ENCODE data around the gene TMPRSS4. TPM values are rescaled to one million over a fixed set of nuclear protein-coding genes. Genes with fewer than 3 reads are reported as not detected.

Gene TMPRSS4
- total RNA-seq, 1 experiment from 2014 or later = not detected

DNA sequence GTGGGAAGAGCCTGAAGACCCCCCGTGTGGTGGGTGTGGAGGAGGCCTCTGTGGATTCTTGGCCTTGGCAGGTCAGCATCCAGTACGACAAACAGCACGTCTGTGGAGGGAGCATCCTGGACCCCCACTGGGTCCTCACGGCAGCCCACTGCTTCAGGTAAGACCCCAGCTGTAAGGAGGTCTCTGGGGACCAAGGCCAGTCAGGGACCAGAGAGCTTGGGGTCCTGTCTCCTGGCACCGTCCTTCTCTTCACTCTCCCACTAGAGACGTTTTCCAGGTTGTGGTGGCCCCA, 34.8 kb downstream of the TMPRSS4 start:
- Histone ChIP-seq H3K27me3 (ENCODE audit: low read length) (no peaks in the 10 kb centered on the region), H4K20me1 (ENCODE audit: insufficient read depth, low read depth, low read length) (no peaks in the 10 kb centered on the region), H3K27ac (ENCODE audit: low read length) (no peak overlapping the region), H3K4me1 (ENCODE audit: low read length) (no peaks in the 10 kb centered on the region), H3K9ac (ENCODE audit: low read length) (no peak overlapping the region), H2AFZ (ENCODE audit: low read length) (no peak overlapping the region), H3K79me2 (ENCODE audit: low read length) (no peaks in the 10 kb centered on the region), H3K9me2 (replicated peaks; ENCODE audit: insufficient read depth, low read length) (no peaks in the 10 kb centered on the region), H3K9me3 (ENCODE audit: low read length) (no peaks in the 10 kb centered on the region), H3K4me2 (ENCODE audit: low read depth, low read length, poor library complexity, severe bottlenecking) (no peak overlapping the region), H3K36me3 (ENCODE audit: insufficient read depth, low read length) (no peaks in the 10 kb centered on the region), H3K4me3 (ENCODE audit: low read length) (no peak overlapping the region)
- no peak for DNase-seq

DNA sequence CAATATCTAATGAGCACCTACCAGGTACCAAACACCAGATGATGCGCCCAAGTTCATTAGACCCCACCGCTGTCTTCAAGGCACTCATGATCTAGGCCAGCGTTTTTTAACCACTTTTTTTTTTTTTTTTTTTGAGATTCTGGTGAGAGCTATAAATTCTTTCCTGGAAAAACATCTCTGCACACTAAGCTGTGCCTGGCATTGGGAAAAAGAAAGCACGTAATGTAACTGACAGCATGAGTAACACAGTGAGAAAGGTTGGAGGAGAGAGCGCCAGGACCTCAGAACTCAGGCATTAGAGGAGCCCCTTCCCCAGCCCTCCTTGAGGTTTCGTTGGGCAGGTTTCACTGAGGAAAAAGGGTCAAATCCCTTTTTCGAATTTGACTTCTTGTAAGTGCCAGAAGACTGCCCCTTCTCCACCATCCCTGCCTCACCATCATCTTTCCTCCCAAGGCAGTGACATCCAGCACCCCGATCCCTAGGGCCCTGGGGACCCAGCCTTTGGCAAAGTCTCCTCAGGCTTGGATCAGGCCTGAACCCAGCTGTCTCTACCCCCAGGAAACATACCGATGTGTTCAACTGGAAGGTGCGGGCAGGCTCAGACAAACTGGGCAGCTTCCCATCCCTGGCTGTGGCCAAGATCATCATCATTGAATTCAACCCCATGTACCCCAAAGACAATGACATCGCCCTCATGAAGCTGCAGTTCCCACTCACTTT, 36.0 kb downstream of the TMPRSS4 start:
- Histone ChIP-seq H4K20me1 (ENCODE audit: insufficient read depth, low read depth, low read length) (no peaks in the 10 kb centered on the region), H3K36me3 (ENCODE audit: insufficient read depth, low read length) (no peaks in the 10 kb centered on the region), H3K4me1 (ENCODE audit: low read length) (no peaks in the 10 kb centered on the region)

DNA sequence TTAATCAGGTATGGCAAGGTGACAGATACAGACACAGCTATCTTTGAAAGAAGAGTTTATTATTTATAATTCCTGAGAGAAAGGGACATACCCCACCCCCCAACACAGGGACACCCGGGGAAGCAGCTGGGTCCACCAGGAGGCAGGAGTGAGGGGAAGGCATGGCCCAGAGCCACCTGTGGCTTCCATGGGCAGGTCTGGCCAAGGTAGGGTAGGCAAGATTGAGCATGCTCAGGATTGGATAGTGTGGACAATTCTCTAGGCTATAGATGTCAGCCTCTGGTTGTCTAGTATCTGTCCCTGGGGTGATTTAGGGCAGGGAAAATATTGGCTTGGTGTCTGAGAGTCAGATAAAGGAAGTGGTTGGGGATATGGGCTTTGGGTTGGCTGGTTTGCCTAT, 37.4 kb downstream of the TMPRSS4 start:
- DNase-seq = no peak
- H2AFZ ChIP-seq (ENCODE audit: low read length) = no peak overlapping the region
- H3K9me2 ChIP-seq (replicated peaks; ENCODE audit: insufficient read depth, low read length) = no peaks in the 10 kb centered on the region
- H4K20me1 ChIP-seq (ENCODE audit: insufficient read depth, low read depth, low read length) = no peaks in the 10 kb centered on the region
- no peak overlapping the region for H3K9ac ChIP-seq (ENCODE audit: low read length)
- H3K4me1 ChIP-seq (ENCODE audit: low read length) = no peaks in the 10 kb centered on the region
- H3K27ac ChIP-seq (ENCODE audit: low read length) = no peak overlapping the region
- no peaks in the 10 kb centered on the region for H3K9me3 ChIP-seq (ENCODE audit: low read length)
- no peak overlapping the region for H3K4me2 ChIP-seq (ENCODE audit: low read depth, low read length, poor library complexity, severe bottlenecking)
- H3K36me3 ChIP-seq (ENCODE audit: insufficient read depth, low read length) = no peaks in the 10 kb centered on the region
- no peaks in the 10 kb centered on the region for H3K79me2 ChIP-seq (ENCODE audit: low read length)
- H3K4me3 ChIP-seq (ENCODE audit: low read length) = no peak overlapping the region
- no peaks in the 10 kb centered on the region for H3K27me3 ChIP-seq (ENCODE audit: low read length)

More for the DNA sequence above, 36.0 kb downstream of the TMPRSS4 start:
- no peak overlapping the region for H3K27ac ChIP-seq (ENCODE audit: low read length)
- no peak overlapping the region for H2AFZ ChIP-seq (ENCODE audit: low read length)
- no peaks in the 10 kb centered on the region for H3K9me3 ChIP-seq (ENCODE audit: low read length)
- H3K4me3 ChIP-seq (ENCODE audit: low read length) = no peak overlapping the region
- no peak overlapping the region for H3K4me2 ChIP-seq (ENCODE audit: low read depth, low read length, poor library complexity, severe bottlenecking)
- no peak overlapping the region for H3K9ac ChIP-seq (ENCODE audit: low read length)
- no peaks in the 10 kb centered on the region for H3K79me2 ChIP-seq (ENCODE audit: low read length)
- no peaks in the 10 kb centered on the region for H3K27me3 ChIP-seq (ENCODE audit: low read length)
- no peaks in the 10 kb centered on the region for H3K9me2 ChIP-seq (replicated peaks; ENCODE audit: insufficient read depth, low read length)
- no peak for DNase-seq

DNA sequence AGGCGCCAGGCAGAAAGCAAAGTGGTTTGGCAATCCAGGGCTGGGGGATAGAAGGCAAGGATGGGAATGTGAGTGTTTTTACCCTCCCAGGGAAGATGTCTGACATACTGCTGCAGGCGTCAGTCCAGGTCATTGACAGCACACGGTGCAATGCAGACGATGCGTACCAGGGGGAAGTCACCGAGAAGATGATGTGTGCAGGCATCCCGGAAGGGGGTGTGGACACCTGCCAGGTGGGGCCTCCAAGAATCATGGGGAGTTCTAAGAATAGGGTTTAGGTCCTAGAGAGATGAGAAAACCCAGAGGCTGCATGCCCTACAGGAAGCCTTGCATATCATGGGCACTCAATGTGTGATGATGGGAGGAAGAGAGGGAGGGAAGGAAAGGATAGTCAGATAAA, 38.2 kb downstream of the TMPRSS4 start:
- Histone ChIP-seq H3K27me3 (ENCODE audit: low read length) (no peaks in the 10 kb centered on the region), H3K4me2 (ENCODE audit: low read depth, low read length, poor library complexity, severe bottlenecking) (no peak overlapping the region), H2AFZ (ENCODE audit: low read length) (no peak overlapping the region), H4K20me1 (ENCODE audit: insufficient read depth, low read depth, low read length) (no peaks in the 10 kb centered on the region), H3K4me3 (ENCODE audit: low read length) (no peak overlapping the region), H3K9me3 (ENCODE audit: low read length) (no peaks in the 10 kb centered on the region), H3K79me2 (ENCODE audit: low read length) (no peaks in the 10 kb centered on the region), H3K4me1 (ENCODE audit: low read length) (no peaks in the 10 kb centered on the region), H3K9me2 (replicated peaks; ENCODE audit: insufficient read depth, low read length) (no peaks in the 10 kb centered on the region), H3K27ac (ENCODE audit: low read length) (no peak overlapping the region), H3K36me3 (ENCODE audit: insufficient read depth, low read length) (no peaks in the 10 kb centered on the region), H3K9ac (ENCODE audit: low read length) (no peak overlapping the region)
- no peak for DNase-seq

DNA sequence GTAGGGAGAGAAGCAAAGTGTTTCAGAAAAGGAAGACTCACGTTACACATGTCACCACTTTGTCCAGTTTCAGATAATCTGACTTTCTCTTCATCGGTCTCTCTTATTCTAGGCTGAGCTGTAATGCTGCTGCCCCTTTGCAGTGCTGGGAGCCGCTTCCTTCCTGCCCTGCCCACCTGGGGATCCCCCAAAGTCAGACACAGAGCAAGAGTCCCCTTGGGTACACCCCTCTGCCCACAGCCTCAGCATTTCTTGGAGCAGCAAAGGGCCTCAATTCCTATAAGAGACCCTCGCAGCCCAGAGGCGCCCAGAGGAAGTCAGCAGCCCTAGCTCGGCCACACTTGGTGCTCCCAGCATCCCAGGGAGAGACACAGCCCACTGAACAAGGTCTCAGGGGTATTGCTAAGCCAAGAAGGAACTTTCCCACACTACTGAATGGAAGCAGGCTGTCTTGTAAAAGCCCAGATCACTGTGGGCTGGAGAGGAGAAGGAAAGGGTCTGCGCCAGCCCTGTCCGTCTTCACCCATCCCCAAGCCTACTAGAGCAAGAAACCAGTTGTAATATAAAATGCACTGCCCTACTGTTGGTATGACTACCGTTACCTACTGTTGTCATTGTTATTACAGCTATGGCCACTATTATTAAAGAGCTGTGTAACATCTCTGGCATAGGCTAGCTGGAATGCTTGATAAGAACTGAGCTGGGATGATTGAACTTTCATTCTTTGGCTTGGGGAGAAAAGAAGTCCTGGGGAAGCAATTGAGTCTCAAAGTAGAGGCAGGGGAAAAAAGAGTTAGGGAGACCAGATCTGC, 41.1 kb downstream of the TMPRSS4 start:
- Histone ChIP-seq H2AFZ (ENCODE audit: low read length) (no peak overlapping the region), H3K9ac (ENCODE audit: low read length) (no peak overlapping the region)

DNA sequence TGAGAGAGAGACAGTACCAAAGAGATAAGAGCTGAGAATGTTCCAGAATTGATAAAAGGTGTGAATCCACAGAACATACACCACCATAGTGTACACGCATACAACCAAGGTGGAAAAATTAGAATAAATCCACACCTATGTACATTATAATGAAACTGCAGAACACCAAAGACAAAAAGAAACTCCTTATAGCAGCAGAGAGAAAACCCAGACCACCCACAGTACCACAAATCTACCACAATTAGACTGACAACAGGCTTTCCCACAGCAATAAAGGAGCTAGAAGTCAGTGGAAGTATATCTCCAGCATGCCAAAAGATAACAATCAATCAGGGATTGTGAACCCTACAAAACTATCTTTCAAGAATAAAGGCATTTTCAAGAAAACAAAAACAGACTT, 43.9 kb downstream of the TMPRSS4 start:
- H2AFZ ChIP-seq (ENCODE audit: low read length) = no peak overlapping the region
- no peak for DNase-seq
- no peaks in the 10 kb centered on the region for H3K79me2 ChIP-seq (ENCODE audit: low read length)
- no peaks in the 10 kb centered on the region for H3K9me3 ChIP-seq (ENCODE audit: low read length)
- H3K4me1 ChIP-seq (ENCODE audit: low read length) = no peaks in the 10 kb centered on the region
- no peak overlapping the region for H3K9ac ChIP-seq (ENCODE audit: low read length)
- no peak overlapping the region for H3K4me2 ChIP-seq (ENCODE audit: low read depth, low read length, poor library complexity, severe bottlenecking)
- no peaks in the 10 kb centered on the region for H3K9me2 ChIP-seq (replicated peaks; ENCODE audit: insufficient read depth, low read length)
- no peaks in the 10 kb centered on the region for H4K20me1 ChIP-seq (ENCODE audit: insufficient read depth, low read depth, low read length)
- H3K27me3 ChIP-seq (ENCODE audit: low read length) = no peaks in the 10 kb centered on the region
- no peaks in the 10 kb centered on the region for H3K36me3 ChIP-seq (ENCODE audit: insufficient read depth, low read length)
- no peak overlapping the region for H3K4me3 ChIP-seq (ENCODE audit: low read length)
- no peak overlapping the region for H3K27ac ChIP-seq (ENCODE audit: low read length)

More for the DNA sequence above, 41.1 kb downstream of the TMPRSS4 start:
- Histone ChIP-seq H3K9me3 (ENCODE audit: low read length) (no peaks in the 10 kb centered on the region), H4K20me1 (ENCODE audit: insufficient read depth, low read depth, low read length) (no peaks in the 10 kb centered on the region), H3K79me2 (ENCODE audit: low read length) (no peaks in the 10 kb centered on the region), H3K9me2 (replicated peaks; ENCODE audit: insufficient read depth, low read length) (no peaks in the 10 kb centered on the region), H3K4me3 (ENCODE audit: low read length) (no peak overlapping the region), H3K27ac (ENCODE audit: low read length) (no peak overlapping the region), H3K27me3 (ENCODE audit: low read length) (no peaks in the 10 kb centered on the region), H3K4me2 (ENCODE audit: low read depth, low read length, poor library complexity, severe bottlenecking) (no peak overlapping the region), H3K4me1 (ENCODE audit: low read length) (no peaks in the 10 kb centered on the region), H3K36me3 (ENCODE audit: insufficient read depth, low read length) (no peaks in the 10 kb centered on the region)
- DNase-seq = no peak

DNA sequence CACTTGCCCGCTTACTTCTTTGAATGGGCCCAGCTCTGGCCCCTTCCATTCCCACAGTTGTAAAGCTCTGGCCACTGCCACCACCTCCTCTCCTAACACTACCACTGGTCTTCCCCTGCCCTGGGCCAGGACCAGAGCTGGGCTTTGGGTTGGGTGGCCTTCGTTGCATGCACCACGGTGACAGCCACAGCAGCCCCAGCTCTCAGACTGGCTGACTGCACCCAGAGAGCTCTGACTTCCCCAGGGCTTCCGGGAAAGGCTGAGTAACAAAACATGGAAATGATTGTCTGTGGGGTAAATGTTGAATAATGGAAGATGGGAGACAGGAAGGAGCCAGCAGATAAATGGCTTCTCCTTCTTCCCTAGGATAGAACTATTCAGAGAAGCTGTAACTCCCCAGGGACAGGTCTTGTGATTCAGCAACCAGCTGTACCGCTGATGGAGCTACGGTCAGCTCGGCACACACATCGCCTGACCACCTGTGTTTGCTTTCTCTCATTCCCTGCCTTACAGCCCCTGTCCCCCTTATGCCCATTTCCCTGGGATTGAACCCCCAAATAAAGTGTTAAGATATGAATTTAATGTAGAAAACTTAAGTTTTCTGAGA, 48.2 kb downstream of the TMPRSS4 start:
- Histone ChIP-seq H3K9me3 (ENCODE audit: low read length) (no peaks in the 10 kb centered on the region), H4K20me1 (ENCODE audit: insufficient read depth, low read depth, low read length) (no peaks in the 10 kb centered on the region), H3K36me3 (ENCODE audit: insufficient read depth, low read length) (no peaks in the 10 kb centered on the region), H3K9ac (ENCODE audit: low read length) (no peak overlapping the region), H3K79me2 (ENCODE audit: low read length) (no peaks in the 10 kb centered on the region), H3K27me3 (ENCODE audit: low read length) (no peaks in the 10 kb centered on the region), H2AFZ (ENCODE audit: low read length) (no peak overlapping the region), H3K4me2 (ENCODE audit: low read depth, low read length, poor library complexity, severe bottlenecking) (no peak overlapping the region), H3K4me1 (ENCODE audit: low read length) (no peaks in the 10 kb centered on the region), H3K4me3 (ENCODE audit: low read length) (no peak overlapping the region), H3K27ac (ENCODE audit: low read length) (no peak overlapping the region), H3K9me2 (replicated peaks; ENCODE audit: insufficient read depth, low read length) (no peaks in the 10 kb centered on the region)
- DNase-seq = peak; percentile 19

DNA sequence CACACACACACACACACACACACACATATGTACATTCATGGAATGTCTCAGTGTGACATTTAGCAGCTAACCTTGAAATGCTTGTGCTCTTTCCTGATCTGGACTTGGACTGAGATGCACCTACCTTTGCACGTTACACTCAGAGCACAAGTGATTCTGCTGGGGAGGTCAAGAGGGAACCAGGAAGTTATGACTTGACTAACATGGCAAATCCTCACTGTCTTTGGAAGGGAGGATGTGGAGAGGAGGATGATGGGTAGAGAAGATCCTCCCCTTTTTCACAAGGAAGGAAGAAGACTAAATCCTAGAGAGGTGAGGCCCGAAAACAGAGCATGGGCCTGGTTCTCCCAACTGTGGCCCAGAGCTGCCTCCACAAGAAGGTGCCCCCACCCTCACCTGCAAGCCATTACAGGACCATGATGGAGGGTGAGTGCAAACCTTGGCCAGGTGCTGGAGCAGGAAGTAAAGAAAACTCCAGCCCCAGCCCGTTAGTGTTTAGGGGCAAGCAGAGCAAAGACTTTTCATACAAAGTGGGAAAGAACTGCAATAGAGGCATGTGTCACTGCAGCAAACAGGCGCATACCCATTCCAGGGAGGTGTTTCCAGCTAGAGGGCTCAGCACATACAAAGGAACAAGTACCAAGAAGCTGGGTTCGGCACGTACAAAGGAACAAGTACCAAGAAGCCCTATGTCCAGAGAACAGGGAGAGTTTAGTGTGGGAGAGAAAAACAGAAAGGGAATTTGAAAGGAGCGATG, 49.4 kb downstream of the TMPRSS4 start:
- DNase-seq = peak; percentile 23
- Histone ChIP-seq H3K4me1 (ENCODE audit: low read length) (no peaks in the 10 kb centered on the region), H2AFZ (ENCODE audit: low read length) (peak overlapping the region; percentile 56; the same call in 1 of the 2 replicates), H3K4me2 (ENCODE audit: low read depth, low read length, poor library complexity, severe bottlenecking) (no peak overlapping the region), H4K20me1 (ENCODE audit: insufficient read depth, low read depth, low read length) (no peaks in the 10 kb centered on the region), H3K79me2 (ENCODE audit: low read length) (no peaks in the 10 kb centered on the region), H3K36me3 (ENCODE audit: insufficient read depth, low read length) (no peaks in the 10 kb centered on the region), H3K4me3 (ENCODE audit: low read length) (no peak overlapping the region), H3K27me3 (ENCODE audit: low read length) (no peaks in the 10 kb centered on the region), H3K9me2 (replicated peaks; ENCODE audit: insufficient read depth, low read length) (no peaks in the 10 kb centered on the region), H3K9ac (ENCODE audit: low read length) (no peak overlapping the region), H3K9me3 (ENCODE audit: low read length) (no peaks in the 10 kb centered on the region), H3K27ac (ENCODE audit: low read length) (no peak overlapping the region)

All from Karpas-422 (cell line).